Measurements from ENCODE around the gene GJA1.

GRCh38 chr6:121485359-121485811 lies 49.9 kb downstream of the GJA1 start:
- no peak for TF ChIP-seq CTCF (IDR thresholded peaks at IDR 0.05)
- no peak for TF ChIP-seq EP300 (IDR thresholded peaks at IDR 0.05)

All from upper lobe of left lung (tissue), 4 donors.